Measurements from ENCODE around the gene TBC1D32.
"Not testable (repeated sequence)": the region's sequence is repeated elsewhere in the genome, so short reads cannot be mapped to it uniquely, and the experiment has no call there.

The TBC1D32 gene

GRCh38 chr6:121333694-121334093 is 586 bp downstream of the TBC1D32 start:
- peak in 7 of 58 donors; percentile 1 to 8 (median 2) for DNase-seq

GRCh38 chr6:121333196-121333595 is 1.1 kb downstream of the TBC1D32 start:
- DNase-seq, result no peak

DNA sequence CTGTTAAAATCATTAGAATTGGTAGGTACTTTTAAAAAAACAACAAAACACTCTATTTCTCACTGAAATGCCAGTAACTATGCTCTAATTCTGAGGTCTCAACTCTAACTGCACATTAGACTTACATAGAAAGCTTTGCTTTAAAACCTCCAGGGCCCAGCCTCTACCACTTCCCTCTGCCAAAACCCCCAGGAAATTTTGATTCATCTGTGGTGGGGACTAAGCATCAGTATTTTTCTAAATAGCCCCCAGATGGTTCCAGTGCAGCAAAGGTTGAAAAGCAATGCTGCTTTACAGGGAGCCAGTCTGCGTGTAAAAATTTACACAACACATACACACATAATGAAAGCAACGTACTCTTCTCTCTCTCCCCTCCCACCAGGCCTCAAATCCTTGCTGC is 3.8 kb downstream of the TBC1D32 start:
- no peak for DNase-seq

GRCh38 chr6:121321282-121321681 is 13.0 kb downstream of the TBC1D32 start:
- no peak for DNase-seq

DNA sequence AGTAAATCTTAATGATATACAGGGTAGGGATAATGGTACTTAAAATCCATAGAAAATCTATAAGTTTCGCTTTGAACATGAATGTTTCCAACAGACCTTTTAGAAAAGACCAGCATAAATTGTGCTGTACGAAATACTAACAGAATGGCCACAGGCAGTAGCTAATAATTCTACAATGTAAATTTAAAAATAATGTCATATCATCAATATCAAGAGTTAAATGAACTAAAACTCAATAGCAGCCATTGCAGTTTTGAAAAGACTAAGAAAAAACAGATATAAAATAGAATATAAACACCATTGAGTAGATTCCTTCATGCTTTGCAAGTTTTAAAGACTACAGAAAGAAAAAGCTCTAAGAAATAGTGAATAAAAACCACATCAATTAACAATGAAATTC is 14.7 kb downstream of the TBC1D32 start:
- no peak for DNase-seq

DNA sequence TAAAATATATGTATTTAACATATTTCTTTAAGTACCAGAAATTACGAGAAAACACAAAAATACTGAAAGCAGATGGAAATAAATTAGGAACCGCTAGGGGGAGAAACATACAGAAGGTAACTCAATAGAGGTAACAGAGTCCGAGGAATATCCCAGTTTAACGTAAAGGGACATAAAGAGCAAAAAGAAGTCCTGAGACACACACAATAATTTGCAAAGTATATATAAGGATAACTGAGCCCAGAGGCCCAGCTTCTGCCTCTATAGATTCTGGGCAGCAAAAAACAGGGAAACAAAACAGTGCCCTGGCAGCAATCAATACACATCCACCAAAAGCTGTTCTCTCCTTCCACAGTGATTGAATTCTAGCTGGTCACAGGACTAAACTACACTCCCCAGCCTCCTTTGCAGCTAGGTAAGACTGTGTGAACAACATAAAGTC is 15.1 kb downstream of the TBC1D32 start:
- DNase-seq, result no peak

DNA sequence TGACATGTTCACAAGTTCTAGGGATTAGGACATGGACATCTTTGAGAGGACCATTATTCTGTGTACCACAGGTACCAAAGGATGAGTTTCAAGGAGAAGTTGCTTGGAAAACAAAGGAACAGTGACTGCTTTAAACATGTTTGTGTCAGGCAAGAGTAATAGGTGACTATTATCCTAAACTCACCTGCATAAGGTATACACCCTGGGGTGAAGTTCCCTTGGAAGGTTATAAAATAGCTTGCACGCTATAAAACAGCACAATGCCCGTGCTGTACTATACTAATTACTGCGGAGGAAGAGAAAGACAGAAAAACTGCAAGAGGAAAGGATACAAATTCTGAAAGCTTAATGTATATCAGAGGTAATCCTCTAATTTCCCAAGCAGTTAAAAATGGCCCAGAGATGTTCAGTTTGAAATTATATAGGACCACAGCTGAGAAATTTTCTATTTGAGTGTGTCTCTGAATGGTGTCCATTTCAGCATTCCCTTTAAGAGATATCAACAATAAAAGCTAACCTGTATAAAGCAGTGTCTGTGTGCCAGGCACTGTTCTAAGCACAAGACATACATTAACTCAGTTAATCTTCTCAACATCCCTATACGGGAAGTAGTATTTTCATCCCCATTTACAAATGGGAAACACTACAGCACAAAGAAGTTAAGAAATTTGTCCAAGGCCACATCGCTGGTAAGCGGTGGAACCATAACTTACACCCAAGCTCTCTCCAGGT is 19.7 kb downstream of the TBC1D32 start:
- no peak for DNase-seq

DNA sequence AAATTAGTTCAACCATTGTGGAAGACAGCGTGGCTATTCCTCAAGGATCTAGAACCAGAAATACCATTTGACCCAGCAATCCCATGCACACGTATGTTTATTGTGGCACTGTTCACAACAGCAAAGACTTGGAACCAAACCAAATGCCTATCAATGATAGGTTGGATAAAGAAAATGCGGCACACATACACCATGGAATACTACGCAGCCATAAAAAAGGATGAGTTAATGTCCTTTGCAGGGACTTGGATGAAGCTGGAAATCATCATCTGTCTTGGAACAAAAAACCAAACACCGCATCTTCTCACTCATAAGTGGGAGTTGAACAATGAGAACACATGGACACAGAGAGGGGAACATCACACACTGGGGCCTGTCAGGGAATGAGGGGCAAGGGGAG is 22.5 kb downstream of the TBC1D32 start:
- DNase-seq, result not testable (repeated sequence)

- no peak for DNase-seq
These were observed 23.8 kb downstream of the TBC1D32 start for GRCh38 chr6:121310495-121310894.

- DNase-seq, result no peak
These were observed 24.4 kb downstream of the TBC1D32 start for GRCh38 chr6:121309768-121310469.

DNA sequence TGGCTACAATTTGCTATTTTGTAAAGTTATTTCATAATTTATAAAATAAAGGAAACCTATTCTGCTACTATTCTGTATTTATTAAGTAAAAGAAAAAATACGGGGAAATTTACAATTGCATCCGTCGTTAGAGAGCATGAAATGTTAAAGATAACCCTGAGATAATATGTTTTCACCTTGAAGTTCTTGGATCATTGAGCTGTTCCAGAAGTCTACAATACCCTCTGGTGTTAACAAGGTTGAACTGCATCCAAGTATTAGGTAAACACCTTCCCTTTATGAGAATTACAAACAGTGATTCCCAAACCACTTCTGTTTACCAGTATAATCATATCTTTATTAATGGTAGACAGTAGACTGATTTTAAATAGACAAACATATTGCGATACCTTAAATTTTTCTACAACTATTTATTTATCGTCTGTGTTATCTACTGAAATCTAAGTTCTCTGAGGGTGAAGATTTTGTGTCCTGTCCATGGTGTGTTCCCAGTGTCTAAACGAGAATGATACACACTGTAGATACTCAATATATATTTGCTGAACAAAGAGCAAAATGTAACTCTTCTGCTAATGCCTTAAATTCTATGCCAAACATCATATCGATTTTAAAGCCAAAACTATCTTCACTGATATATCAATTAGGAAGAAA is 28.2 kb downstream of the TBC1D32 start:
- no peak for DNase-seq

DNA sequence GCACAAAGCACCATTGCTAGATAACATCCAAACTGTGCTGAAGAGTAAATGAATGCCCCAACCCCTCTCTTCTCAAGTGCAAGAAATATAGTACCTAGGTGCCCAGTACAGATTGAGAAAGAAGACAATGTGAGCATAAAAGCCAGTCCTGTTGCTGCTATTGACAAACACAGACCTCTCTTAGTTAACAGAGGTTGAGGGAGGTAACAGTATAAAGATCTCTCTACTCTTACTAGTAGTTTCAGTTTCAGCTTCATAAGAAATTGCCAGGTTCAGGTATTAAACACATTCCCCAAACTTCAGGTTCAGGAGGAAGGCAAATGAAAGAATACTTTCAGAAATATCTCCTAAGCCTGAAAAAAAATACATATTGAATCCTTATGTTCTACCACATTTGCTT is 31.4 kb downstream of the TBC1D32 start:
- no peak for DNase-seq

- DNase-seq, result not testable (repeated sequence)
These were observed 33.1 kb downstream of the TBC1D32 start for GRCh38 chr6:121301156-121301555.

DNA sequence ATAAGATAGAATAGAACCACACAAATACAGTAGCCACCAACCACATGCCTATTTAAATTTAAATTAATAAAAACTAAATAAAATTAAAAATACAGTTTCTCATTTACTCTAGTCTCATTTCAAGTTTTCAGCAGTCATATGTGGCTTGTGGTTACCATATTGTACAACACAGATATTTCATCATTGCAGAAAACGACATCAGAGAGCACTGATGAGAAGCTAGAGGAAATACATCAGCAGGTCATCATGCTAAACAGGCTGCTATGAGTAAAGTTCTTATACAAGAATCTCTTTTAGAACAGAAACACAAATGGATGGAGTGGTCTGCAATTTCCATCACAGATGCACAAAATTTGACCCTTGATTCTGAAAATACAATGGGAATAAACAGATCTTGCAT is 36.6 kb downstream of the TBC1D32 start:
- DNase-seq, result no peak

- no peak for DNase-seq
These were observed 49.2 kb downstream of the TBC1D32 start for GRCh38 chr6:121285041-121285440.

- DNase-seq, result no peak
These were observed 59.5 kb downstream of the TBC1D32 start for GRCh38 chr6:121274666-121275295.

DNA sequence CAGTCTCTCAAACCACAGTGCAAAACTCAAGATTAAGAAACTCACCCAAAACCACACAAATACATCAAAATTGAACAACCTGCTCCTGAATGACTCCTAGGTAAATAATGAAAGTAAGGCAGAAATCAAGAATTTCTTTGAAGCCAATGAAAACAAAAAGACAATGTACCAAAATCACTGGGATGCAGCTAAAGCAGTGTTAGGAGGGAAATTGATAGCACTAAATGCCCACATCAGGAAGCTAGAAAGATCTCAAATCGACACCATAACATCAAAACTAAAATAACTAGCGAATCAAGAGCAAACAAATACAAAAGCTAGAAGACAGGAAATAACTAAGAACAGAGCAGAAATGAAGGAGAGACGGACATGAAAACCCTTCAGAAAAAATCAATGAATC is 70.5 kb downstream of the TBC1D32 start:
- no peak for DNase-seq

DNA sequence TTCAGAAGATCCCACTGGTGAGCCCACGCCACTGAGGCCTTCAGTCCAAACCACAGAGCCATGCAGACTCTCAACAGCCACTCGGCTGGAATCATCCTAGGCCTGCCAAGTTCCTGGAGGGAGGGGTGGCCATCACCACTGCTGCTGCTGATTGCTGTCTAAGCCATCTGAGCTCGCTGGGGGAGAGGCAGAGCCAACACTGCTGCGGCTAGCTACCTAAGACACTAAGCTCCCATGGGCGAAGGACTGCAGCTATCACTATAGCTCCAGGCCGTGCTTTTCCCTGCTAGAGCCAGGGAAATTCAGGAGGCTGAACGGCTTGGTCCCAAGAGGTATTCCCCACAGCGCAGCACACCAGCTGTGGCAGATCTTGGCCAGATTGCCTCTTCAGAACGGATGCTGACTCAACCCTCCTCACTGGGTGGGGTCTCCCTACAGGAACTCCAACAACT is 73.6 kb downstream of the TBC1D32 start:
- DNase-seq, result no peak

- no peak for DNase-seq
These were observed 86.9 kb downstream of the TBC1D32 start for GRCh38 chr6:121247386-121247785.

DNA sequence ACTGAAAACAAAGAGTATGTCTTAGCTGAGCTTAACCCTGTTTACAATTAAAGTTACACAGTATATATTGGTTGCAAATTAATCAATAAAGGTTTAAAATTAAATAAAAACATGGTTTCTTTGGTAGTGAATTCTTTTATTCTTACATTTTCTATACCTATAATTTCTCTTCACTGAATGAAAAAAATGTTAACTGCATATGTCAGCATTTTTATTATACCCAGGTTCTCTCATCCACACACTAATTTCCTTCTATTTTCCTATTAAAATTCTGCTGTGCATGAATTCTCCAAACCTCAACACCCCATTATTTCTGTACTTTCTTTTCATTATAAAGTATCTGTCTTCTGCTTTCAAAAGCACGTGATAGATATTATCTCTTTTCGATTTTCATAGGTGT is 91.9 kb downstream of the TBC1D32 start:
- DNase-seq, result no peak

DNA sequence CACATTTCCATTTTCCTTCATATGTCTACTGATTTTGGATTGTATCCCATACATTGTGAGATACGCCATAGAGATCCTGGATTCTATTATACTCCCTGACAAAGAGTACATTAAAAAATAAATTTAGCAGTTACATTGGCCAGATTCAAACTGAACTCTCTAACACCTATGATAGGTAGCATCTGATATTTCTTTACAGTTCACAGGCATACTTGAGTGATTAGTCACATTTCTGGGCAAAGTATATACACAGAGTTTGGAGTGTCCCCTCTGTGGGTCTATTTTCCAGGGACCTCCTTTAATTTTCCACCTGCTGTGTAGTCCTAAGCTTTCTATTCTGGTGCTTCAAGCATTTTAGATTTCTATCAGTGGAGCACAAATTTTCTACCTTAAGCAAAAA is 96.4 kb downstream of the TBC1D32 start:
- no peak for DNase-seq

DNA sequence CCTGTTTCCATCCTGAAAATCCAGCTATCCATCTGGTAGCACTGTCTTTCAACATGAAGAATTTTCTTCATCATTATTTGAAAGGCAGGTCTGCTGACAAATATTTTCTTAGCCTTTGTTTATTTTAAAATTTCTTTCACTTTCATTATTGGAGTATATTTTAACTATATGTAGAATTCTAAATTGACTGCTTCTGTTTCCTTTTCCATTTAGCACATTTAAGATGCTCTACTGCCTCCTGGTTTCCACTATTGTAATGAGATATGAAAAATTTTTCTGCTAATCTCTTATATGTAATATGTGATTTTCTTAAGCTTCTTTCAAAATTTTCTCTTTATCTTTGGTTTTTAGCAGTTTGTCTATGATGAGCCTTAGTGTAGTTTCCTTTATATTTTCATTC is 97.3 kb downstream of the TBC1D32 start:
- DNase-seq, result no peak
